Measurements from ENCODE around the gene CBFA2T2. TPM values are rescaled to one million over a fixed set of nuclear protein-coding genes. Genes with fewer than 3 reads are reported as not detected.

Gene CBFA2T2
- total RNA-seq, 4 donors from 2014 or later, result 16.7 to 22.5 (median 19.1) TPM

- Histone ChIP-seq H3K9me3 (no peaks in the 10 kb centered on the region), H3K36me3 (peaks cover 0 to 7% (median 0%) of the 10 kb centered on the region in 3 donors), H3K4me1 (peaks cover 0 to 6% (median 2%) of the 10 kb centered on the region in 4 donors), H3K27me3 (no peaks in the 10 kb centered on the region), H3K27ac (no peak overlapping the region), H3K4me3 (no peak overlapping the region)
- 77 to 82% methylated on average over 1 of the region's 1 CpG for WGBS, 2 donors
- no peak for DNase-seq (ENCODE audit: low spot score in 2 of 2)
- TF ChIP-seq EP300 (IDR thresholded peaks at IDR 0.05) (no peak), POLR2A (IDR thresholded peaks at IDR 0.05) (no peak), CTCF (IDR thresholded peaks at IDR 0.05) (no peak)
Measured at GRCh38 chr20:33539129-33539528, 49.2 kb downstream of the CBFA2T2 start.

DNA sequence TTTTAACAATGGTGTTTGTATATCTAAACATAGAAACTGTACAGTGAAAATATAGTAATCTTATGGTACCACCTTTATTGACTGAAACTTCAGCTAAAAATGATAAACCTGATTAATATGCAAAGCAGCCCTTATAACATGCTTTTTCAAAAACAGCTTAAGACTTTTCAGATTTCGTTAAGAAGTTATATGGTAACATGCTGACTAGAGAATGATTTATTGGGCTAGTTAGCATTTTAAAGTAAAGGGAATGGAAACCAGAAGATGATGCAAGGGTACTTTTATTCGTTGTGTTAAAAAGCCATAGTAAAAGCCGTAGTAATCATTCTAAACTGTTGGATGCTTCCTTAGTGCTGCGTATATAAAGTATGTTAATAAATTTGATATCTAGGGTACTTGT is 50.5 kb downstream of the CBFA2T2 start:
- H3K36me3 ChIP-seq, result peaks cover 0 to 7% (median 0%) of the 10 kb centered on the region in 3 donors
- WGBS, 2 donors, result 87 to 93% methylated on average over 4 of the region's 4 CpGs
- no peak for DNase-seq (ENCODE audit: low spot score in 2 of 2)

DNA sequence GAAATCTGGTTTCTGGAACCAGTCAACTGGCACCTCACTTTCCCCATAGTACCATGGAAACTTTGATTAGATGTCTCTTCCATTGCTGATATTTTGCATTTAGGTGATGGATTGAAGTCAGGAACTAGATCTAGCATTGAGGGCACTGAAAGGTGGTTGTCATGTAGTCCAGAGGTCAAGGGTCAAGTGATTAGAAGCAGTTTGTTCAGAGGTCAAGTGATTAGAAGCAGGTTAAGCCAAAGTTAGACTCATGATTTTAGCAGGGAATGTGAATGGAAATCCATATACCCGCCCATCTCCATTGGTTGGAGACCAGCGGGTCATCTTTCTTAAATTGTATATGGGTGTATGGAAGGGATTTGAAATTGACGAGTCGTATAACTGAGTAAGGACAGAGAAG is 51.2 kb downstream of the CBFA2T2 start:
- no peaks in the 10 kb centered on the region for H3K9me3 ChIP-seq
- no peak for TF ChIP-seq POLR2A (IDR thresholded peaks at IDR 0.05)
- no peak for TF ChIP-seq EP300 (IDR thresholded peaks at IDR 0.05)
- no peak for TF ChIP-seq CTCF (IDR thresholded peaks at IDR 0.05)
- H3K36me3 ChIP-seq, result peaks cover 0 to 7% (median 0%) of the 10 kb centered on the region in 3 donors
- DNase-seq (ENCODE audit: low spot score in 2 of 2), result no peak
- no peak overlapping the region for H3K4me3 ChIP-seq
- 94 to 95% methylated on average over 4 of the region's 4 CpGs for WGBS, 2 donors
- H3K27ac ChIP-seq, result no peak overlapping the region
- peaks cover 0 to 6% (median 2%) of the 10 kb centered on the region in 4 donors for H3K4me1 ChIP-seq
- H3K27me3 ChIP-seq, result no peaks in the 10 kb centered on the region

More for the DNA sequence above, 50.5 kb downstream of the CBFA2T2 start:
- Histone ChIP-seq H3K9me3 (no peaks in the 10 kb centered on the region), H3K27me3 (no peaks in the 10 kb centered on the region), H3K27ac (no peak overlapping the region), H3K4me1 (peaks cover 0 to 6% (median 2%) of the 10 kb centered on the region in 4 donors), H3K4me3 (no peak overlapping the region)
- TF ChIP-seq EP300 (IDR thresholded peaks at IDR 0.05) (no peak), CTCF (IDR thresholded peaks at IDR 0.05) (no peak), POLR2A (IDR thresholded peaks at IDR 0.05) (no peak)

DNA sequence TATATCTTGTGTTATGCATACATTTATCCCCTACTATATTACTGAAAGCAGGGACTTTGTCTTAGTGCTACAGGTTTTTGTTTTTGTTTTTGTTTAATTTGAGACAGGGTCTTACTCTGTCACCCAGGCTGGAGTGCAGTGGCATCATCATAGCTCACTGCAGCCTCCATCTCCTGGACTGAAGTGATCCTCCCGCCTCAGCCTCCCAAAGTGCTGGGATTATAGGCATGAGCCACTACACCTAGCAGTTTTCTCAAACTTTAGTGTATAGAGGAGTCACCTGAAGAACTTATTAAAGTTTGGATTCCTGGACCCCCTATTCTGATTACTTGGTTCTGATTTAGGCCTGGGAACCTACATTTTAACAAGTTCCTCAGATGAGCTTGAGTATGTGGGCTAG is 51.9 kb downstream of the CBFA2T2 start:
- H3K27ac ChIP-seq, result no peak overlapping the region
- H3K4me1 ChIP-seq, result peaks cover 0 to 13% (median 4%) of the 10 kb centered on the region in 4 donors
- H3K4me3 ChIP-seq, result no peak overlapping the region
- peaks cover 0 to 6% (median 0%) of the 10 kb centered on the region in 3 donors for H3K36me3 ChIP-seq
- no peak for DNase-seq (ENCODE audit: low spot score in 2 of 2)
- TF ChIP-seq EP300 (IDR thresholded peaks at IDR 0.05) (no peak), POLR2A (IDR thresholded peaks at IDR 0.05) (no peak), CTCF (IDR thresholded peaks at IDR 0.05) (no peak)
- WGBS, 2 donors, result 100% methylated on average over 1 of the region's 1 CpG
- H3K9me3 ChIP-seq, result no peaks in the 10 kb centered on the region
- no peaks in the 10 kb centered on the region for H3K27me3 ChIP-seq

DNA sequence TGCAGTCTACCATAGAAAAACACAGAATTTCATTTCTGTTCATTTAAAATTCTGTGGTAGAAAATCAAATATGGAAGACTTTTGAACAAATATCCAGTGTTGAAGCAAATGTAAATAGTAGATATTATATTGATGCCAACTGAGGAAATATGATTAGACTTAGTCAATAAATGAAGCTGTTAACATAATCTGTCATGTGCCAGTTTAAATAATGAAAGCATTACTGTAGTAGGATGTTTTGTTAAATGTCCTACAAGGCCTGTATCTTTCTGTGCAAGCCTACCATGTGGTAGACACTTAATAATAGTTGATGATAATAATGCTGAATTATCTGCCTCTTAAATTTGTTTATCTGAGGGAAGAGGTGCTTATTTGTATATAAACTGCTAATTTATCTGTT is 55.9 kb downstream of the CBFA2T2 start:
- H3K27ac ChIP-seq, result no peak overlapping the region
- peaks cover 0 to 3% (median 0%) of the 10 kb centered on the region in 3 donors for H3K36me3 ChIP-seq
- no peak overlapping the region for H3K4me3 ChIP-seq
- H3K4me1 ChIP-seq, result peaks cover 0 to 9% (median 4%) of the 10 kb centered on the region in 4 donors
- DNase-seq (ENCODE audit: low spot score in 2 of 2), result no peak
- no peaks in the 10 kb centered on the region for H3K9me3 ChIP-seq
- no peaks in the 10 kb centered on the region for H3K27me3 ChIP-seq
- TF ChIP-seq EP300 (IDR thresholded peaks at IDR 0.05) (no peak), POLR2A (IDR thresholded peaks at IDR 0.05) (no peak), CTCF (IDR thresholded peaks at IDR 0.05) (no peak)

Measured in tibial nerve (tissue), 4 donors.